ENCODE results near the gene GDF10. TPM values are rescaled to one million over a fixed set of nuclear protein-coding genes. Genes with fewer than 3 reads are reported as not detected.

The GDF10 gene
- total RNA-seq, 1 donor from 2014 or later = 1.8 TPM

DNA sequence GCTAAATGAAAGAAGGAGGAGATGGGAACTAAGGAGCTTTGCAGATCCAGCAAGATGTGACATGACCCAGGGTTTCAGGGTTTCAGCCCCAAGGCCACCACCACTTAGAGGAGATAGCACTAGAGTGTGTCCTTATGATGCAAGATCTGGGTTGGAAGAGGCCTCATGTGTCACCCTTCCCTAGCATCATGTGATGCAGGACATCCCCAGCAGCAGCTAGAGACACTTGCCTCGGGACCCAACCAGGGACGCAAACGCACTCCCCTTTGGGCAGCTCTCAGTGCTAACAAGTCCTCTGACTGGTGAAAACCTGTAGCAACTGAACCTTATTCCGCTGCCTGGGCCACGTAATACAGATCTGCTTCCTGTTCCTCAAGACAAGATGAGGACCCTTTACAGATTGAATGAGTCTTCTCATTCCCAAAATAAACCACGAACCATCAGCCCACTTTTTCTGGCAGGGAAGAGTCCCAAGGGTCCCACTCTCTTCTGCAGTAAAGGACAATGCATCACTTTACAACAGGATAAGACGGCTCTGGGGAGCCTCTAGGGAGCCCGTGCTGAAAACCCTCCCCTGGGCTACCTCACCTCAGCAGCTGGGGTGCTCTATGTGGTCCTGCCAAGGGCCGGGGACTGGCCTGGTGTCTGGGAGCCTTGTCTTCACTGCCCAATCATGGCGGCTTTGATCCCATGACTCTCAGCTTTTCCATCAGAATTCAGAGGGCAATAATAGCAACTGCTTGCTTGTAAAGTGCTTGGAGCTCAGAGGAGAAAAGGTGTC is 44.8 kb upstream of the GDF10 start:
- TF ChIP-seq, protein P1, sequence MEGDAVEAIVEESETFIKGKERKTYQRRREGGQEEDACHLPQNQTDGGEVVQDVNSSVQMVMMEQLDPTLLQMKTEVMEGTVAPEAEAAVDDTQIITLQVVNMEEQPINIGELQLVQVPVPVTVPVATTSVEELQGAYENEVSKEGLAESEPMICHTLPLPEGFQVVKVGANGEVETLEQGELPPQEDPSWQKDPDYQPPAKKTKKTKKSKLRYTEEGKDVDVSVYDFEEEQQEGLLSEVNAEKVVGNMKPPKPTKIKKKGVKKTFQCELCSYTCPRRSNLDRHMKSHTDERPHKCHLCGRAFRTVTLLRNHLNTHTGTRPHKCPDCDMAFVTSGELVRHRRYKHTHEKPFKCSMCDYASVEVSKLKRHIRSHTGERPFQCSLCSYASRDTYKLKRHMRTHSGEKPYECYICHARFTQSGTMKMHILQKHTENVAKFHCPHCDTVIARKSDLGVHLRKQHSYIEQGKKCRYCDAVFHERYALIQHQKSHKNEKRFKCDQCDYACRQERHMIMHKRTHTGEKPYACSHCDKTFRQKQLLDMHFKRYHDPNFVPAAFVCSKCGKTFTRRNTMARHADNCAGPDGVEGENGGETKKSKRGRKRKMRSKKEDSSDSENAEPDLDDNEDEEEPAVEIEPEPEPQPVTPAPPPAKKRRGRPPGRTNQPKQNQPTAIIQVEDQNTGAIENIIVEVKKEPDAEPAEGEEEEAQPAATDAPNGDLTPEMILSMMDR (IDR thresholded peaks at IDR 0.05; ENCODE audit: unreplicated experiment) = no peak
- peaks cover 14% of the 10 kb centered on the region for H3K27me3 Mint-ChIP-seq (ENCODE audit: low read depth)
- no peaks in the 10 kb centered on the region for H3K4me1 Mint-ChIP-seq
- no peak for DNase-seq (ENCODE audit: low spot score in 2 of 2, unreplicated experiment in 2 of 2)
- H3K36me3 Mint-ChIP-seq = no peaks in the 10 kb centered on the region
- no peaks in the 10 kb centered on the region for H3K9me3 Mint-ChIP-seq
- no peak overlapping the region for H3K27ac Mint-ChIP-seq
- no peak overlapping the region for H3K4me3 Mint-ChIP-seq

DNA sequence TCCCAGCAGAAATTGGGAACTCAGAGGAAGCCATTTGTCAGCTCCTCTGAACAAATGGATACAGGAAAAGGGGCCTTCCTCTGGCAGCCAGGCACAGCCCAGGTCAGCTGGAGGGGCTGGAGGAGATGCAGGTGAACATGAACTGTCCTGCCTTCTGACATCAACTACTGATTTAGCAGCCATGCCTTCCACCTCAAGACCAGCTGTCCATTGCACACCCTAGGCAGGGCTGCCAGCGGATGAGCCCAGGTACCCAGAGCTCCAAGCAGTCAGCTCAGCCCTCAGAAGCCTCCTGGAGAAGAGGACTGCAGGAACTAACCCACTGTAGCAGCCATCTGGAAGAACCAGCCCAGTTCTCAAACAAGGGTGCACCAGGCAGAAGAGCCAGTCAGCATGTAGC is 44.1 kb upstream of the GDF10 start:
- Mint-ChIP-seq H3K27me3 (ENCODE audit: low read depth) (peaks cover 15% of the 10 kb centered on the region), H3K27ac (no peak overlapping the region), H3K4me3 (no peak overlapping the region), H3K36me3 (no peaks in the 10 kb centered on the region), H3K4me1 (no peaks in the 10 kb centered on the region), H3K9me3 (no peaks in the 10 kb centered on the region)
- TF ChIP-seq, protein P1 (IDR thresholded peaks at IDR 0.05; ENCODE audit: unreplicated experiment) = no peak
- no peak for DNase-seq (ENCODE audit: low spot score in 2 of 2, unreplicated experiment in 2 of 2)

DNA sequence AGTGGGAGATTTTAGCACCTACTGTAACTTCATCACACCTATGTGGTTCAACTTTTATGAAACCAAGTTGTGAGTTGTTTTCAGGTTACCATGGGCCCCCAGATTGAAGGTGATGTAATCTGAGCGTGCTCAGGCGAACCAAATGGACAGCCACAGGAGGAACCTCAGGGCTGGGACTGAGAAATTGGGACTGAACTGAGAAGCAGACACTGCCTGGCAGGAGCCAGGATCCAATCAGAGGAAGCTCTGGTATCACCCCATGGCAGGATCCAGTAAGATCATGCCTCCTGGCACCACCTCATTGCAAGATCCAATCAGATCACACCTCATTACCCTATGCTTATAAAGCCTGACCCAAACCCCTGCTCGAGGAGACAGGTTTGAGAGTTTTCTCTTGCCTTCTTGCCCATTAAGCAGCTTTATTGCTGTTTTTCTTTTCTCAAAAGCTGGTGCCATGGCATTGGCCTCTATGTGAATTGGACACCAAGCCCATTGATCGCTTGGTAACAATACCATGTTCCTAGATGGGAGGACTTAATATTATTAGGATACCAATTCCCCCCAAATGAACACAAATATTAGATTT is 43.2 kb upstream of the GDF10 start:
- Mint-ChIP-seq H3K36me3 (no peaks in the 10 kb centered on the region), H3K27me3 (ENCODE audit: low read depth) (peaks cover 14% of the 10 kb centered on the region), H3K9me3 (no peaks in the 10 kb centered on the region), H3K27ac (no peak overlapping the region), H3K4me1 (no peaks in the 10 kb centered on the region), H3K4me3 (no peak overlapping the region)
- TF ChIP-seq, protein P1 (IDR thresholded peaks at IDR 0.05; ENCODE audit: unreplicated experiment) = no peak
- DNase-seq (ENCODE audit: low spot score in 2 of 2, unreplicated experiment in 2 of 2) = no peak

DNA sequence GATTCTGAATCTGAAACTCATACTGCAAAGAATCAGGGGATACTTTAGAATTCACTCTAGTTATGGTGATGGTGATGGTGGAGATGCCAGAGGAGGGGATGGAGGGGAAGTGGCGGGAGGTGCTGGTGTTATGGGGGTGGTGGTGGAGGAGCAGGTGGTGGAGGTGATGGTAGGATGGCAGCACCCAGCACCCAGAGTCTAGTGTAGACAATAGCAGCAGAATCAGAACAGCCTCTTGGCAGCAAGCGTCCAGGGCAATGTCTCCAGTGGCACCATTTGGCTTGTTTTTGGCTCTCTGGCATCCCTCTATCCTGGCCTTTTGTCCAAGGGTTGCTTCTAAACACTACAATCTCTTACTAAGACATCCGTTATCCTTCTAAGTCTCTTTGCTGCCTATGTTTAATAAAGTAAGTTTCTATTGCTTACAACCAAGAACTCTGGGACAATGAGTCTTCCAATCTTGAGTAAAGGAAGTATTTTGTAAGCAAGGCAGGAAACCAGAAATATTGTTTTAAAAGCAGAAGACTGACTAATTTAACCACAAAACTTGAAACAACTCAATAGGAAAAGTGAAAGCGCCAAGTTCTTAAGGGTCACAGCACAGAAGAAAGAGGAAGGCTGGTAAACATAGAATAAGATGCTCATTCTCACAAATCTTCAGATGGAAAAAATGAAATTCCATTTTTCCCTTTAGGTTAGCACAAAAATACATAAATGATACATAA is 42.4 kb upstream of the GDF10 start:
- Mint-ChIP-seq H3K9me3 (no peaks in the 10 kb centered on the region), H3K27me3 (ENCODE audit: low read depth) (peaks cover 17% of the 10 kb centered on the region), H3K4me3 (no peak overlapping the region), H3K4me1 (no peaks in the 10 kb centered on the region), H3K36me3 (no peaks in the 10 kb centered on the region), H3K27ac (no peak overlapping the region)
- DNase-seq (ENCODE audit: low spot score in 2 of 2, unreplicated experiment in 2 of 2) = no peak
- TF ChIP-seq, protein P1 (IDR thresholded peaks at IDR 0.05; ENCODE audit: unreplicated experiment) = no peak

DNA sequence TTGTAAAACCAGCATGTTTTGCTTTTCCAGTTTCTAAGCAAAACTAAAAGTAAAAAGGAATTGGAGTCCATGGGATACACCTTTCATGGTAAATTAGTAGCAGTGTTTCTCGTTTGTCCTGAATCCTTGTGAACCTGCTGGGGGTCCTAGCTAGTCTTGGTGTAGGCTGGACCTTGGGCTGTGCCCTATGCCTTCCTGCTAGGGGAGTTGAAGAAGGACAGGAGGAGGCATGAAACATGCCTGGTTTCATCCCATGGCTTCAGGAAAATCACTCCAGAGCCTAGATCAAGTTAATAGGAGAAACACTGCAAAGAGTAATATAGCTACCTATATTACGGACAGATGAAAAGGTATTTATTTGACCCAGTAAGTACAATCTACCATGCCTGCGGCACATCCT is 41.1 kb upstream of the GDF10 start:
- Mint-ChIP-seq H3K4me3 (no peak overlapping the region), H3K27me3 (ENCODE audit: low read depth) (peaks cover 23% of the 10 kb centered on the region), H3K4me1 (no peaks in the 10 kb centered on the region), H3K36me3 (no peaks in the 10 kb centered on the region), H3K9me3 (no peaks in the 10 kb centered on the region), H3K27ac (no peak overlapping the region)
- TF ChIP-seq, protein P1 (IDR thresholded peaks at IDR 0.05; ENCODE audit: unreplicated experiment) = no peak
- DNase-seq (ENCODE audit: low spot score in 2 of 2, unreplicated experiment in 2 of 2) = no peak

Measured in mesothelial cell of epicardium (in vitro differentiated cells).